Measurements from ENCODE around the gene ZNF611.

GRCh38 chr19:52739576-52739975 lies 4.7 kb upstream of the ZNF611 start:
- TF ChIP-seq, protein P1, sequence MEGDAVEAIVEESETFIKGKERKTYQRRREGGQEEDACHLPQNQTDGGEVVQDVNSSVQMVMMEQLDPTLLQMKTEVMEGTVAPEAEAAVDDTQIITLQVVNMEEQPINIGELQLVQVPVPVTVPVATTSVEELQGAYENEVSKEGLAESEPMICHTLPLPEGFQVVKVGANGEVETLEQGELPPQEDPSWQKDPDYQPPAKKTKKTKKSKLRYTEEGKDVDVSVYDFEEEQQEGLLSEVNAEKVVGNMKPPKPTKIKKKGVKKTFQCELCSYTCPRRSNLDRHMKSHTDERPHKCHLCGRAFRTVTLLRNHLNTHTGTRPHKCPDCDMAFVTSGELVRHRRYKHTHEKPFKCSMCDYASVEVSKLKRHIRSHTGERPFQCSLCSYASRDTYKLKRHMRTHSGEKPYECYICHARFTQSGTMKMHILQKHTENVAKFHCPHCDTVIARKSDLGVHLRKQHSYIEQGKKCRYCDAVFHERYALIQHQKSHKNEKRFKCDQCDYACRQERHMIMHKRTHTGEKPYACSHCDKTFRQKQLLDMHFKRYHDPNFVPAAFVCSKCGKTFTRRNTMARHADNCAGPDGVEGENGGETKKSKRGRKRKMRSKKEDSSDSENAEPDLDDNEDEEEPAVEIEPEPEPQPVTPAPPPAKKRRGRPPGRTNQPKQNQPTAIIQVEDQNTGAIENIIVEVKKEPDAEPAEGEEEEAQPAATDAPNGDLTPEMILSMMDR (conservative IDR thresholded peaks at IDR 0.05) = no peak
- no peak for TF ChIP-seq EZH2 (IDR thresholded peaks at IDR 0.05; ENCODE audit: low read depth)
